Suprapubic skin (tissue), 3 donors: Measurements from ENCODE around the gene ERBB4.

Source experiments
- POLR2A ChIP-seq, 2 donors: fragments of 450-650 bp; IDR thresholded peaks; one replicate each; pipeline ENCODE4 v1.6.1; 2017; ENCODE audit warnings: antibody characterized with exemption in 2 of 2, mild to moderate bottlenecking in 2 of 2, moderate library complexity in 2 of 2
- TF ChIP-seq, protein P1 (sequence below), 2 donors: fragments of 200-600 bp in 1 of 2; fragments of 450-650 bp in 1 of 2; sonication (generic) in 1 of 2; IDR thresholded peaks; one replicate each; pipeline ENCODE4 v1.5.1; 2016 to 2019; ENCODE audit warnings: antibody characterized with exemption in 2 of 2, mild to moderate bottlenecking in 1 of 2, moderate library complexity in 1 of 2

GRCh38 chr2:211436182-211436581, 1102.4 kb downstream of the ERBB4 start:
- TF ChIP-seq, protein P1, sequence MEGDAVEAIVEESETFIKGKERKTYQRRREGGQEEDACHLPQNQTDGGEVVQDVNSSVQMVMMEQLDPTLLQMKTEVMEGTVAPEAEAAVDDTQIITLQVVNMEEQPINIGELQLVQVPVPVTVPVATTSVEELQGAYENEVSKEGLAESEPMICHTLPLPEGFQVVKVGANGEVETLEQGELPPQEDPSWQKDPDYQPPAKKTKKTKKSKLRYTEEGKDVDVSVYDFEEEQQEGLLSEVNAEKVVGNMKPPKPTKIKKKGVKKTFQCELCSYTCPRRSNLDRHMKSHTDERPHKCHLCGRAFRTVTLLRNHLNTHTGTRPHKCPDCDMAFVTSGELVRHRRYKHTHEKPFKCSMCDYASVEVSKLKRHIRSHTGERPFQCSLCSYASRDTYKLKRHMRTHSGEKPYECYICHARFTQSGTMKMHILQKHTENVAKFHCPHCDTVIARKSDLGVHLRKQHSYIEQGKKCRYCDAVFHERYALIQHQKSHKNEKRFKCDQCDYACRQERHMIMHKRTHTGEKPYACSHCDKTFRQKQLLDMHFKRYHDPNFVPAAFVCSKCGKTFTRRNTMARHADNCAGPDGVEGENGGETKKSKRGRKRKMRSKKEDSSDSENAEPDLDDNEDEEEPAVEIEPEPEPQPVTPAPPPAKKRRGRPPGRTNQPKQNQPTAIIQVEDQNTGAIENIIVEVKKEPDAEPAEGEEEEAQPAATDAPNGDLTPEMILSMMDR (IDR thresholded peaks at IDR 0.05), result no peak
- no peak for TF ChIP-seq POLR2A (IDR thresholded peaks at IDR 0.05)
